Keratinocyte (primary cell): Measurements from ENCODE around the gene TTC39B.

Experiments used
- EZH2 ChIP-seq: IDR thresholded peaks from one replicate; pipeline ENCODE4 v1.6.1; 2012; ENCODE audit warnings: inconsistent platforms, mild to moderate bottlenecking, low read length, moderate library complexity
- TF ChIP-seq, protein P1 (sequence below), 3 experiments: IDR thresholded peaks in 1 of 3; conservative IDR thresholded peaks in 1 of 3; optimal IDR thresholded peaks in 1 of 3; 2 replicates in 2 of 3; 3 replicates in 1 of 3; pipeline versions ENCODE3 to v1.5.1; 2011; ENCODE audit warnings: low read length in 3 of 3, mild to moderate bottlenecking in 3 of 3, moderate library complexity in 2 of 3, control low read depth in 1 of 3, inconsistent platforms in 1 of 3; ENCODE audit not compliant: insufficient read depth in 2 of 3; ENCODE audit errors: extremely low read depth in 1 of 3

DNA sequence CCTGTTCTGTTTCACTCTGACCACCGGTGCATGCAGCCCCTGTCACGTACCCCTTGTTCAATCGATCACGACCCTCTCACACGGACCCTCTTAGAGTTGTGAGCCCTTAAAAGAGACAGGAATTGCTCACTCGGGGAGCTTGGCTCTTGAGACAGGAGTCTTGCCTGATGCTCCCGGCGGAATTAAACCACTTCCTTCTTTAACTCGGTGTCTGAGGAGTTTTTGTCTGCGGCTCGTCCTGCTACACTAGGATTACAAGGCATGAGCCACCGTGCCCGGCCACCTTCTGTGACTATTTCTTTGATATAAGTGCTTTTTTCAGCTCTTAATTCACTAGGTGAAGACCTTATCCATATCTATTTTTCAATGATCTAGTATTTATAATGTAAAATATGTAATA is 167.5 kb downstream of the TTC39B start:
- TF ChIP-seq, protein P1, sequence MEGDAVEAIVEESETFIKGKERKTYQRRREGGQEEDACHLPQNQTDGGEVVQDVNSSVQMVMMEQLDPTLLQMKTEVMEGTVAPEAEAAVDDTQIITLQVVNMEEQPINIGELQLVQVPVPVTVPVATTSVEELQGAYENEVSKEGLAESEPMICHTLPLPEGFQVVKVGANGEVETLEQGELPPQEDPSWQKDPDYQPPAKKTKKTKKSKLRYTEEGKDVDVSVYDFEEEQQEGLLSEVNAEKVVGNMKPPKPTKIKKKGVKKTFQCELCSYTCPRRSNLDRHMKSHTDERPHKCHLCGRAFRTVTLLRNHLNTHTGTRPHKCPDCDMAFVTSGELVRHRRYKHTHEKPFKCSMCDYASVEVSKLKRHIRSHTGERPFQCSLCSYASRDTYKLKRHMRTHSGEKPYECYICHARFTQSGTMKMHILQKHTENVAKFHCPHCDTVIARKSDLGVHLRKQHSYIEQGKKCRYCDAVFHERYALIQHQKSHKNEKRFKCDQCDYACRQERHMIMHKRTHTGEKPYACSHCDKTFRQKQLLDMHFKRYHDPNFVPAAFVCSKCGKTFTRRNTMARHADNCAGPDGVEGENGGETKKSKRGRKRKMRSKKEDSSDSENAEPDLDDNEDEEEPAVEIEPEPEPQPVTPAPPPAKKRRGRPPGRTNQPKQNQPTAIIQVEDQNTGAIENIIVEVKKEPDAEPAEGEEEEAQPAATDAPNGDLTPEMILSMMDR (optimal IDR thresholded peaks at IDR 0.05 in 1 of 3, IDR thresholded peaks at IDR 0.05 in 1 of 3, conservative IDR thresholded peaks at IDR 0.05 in 1 of 3; ENCODE audit: extremely low read depth in 1 of 3, insufficient read depth in 2 of 3, low read length in 3 of 3): no peak
- no peak for TF ChIP-seq EZH2
